HepG2 (cell line): Measurements from ENCODE around the gene PARN. TPM values are rescaled to one million over a fixed set of nuclear protein-coding genes. Genes with fewer than 3 reads are reported as not detected.

Source experiments
- CEBPB ChIP-seq: IDR thresholded peaks from 2 replicates; pipeline ENCODE4 v1.6.1; 2011; ENCODE audit warnings: low read depth, low read length, improper control_type of control experiment, borderline replicate concordance
- CSRNP1 ChIP-seq: sonication (generic); formaldehyde crosslinking; IDR thresholded peaks from 2 replicates; pipeline ENCODE4 v1.8.1; 2023; ENCODE audit warnings: mild to moderate bottlenecking, missing genetic modification reagents
- ELF3 ChIP-seq: IDR thresholded peaks from 2 replicates; pipeline ENCODE4 v1.6.1; 2016; ENCODE audit warnings: missing genetic modification reagents, missing compliant biosample characterization
- FOXO4 ChIP-seq: sonication (generic); formaldehyde crosslinking; conservative IDR thresholded peaks from 2 replicates; pipeline ENCODE4 v1.8.1; 2023; ENCODE audit warnings: missing genetic modification reagents
- HMG20A ChIP-seq: IDR thresholded peaks from 2 replicates; pipeline ENCODE4 v1.6.1; 2016; ENCODE audit warnings: borderline replicate concordance
- HNRNPH1 ChIP-seq: fragments of 200-400 bp; formaldehyde crosslinking; optimal IDR thresholded peaks from 2 replicates; pipeline ENCODE3; 2017; ENCODE audit warnings: mild to moderate bottlenecking, low read depth, low read length
- NR2F6 ChIP-seq, 2 experiments: IDR thresholded peaks; 2 replicates each; pipeline ENCODE4 v1.6.1; 2016; ENCODE audit warnings: antibody characterized with exemption in 1 of 2, mild to moderate bottlenecking in 1 of 2
- POGZ ChIP-seq: sonication (generic); formaldehyde crosslinking; IDR thresholded peaks from 2 replicates; pipeline ENCODE4 v1.4.0; 2020; ENCODE audit warnings: mild to moderate bottlenecking, missing genetic modification reagents
- RXRB ChIP-seq: IDR thresholded peaks from 2 replicates; pipeline ENCODE4 v1.6.1; 2016; ENCODE audit warnings: borderline replicate concordance, missing genetic modification reagents, missing compliant biosample characterization
- SAP130 ChIP-seq: IDR thresholded peaks from 2 replicates; pipeline ENCODE4 v1.6.1; 2016; ENCODE audit warnings: low read depth
- SMYD3 ChIP-seq: sonication (generic); formaldehyde crosslinking; IDR thresholded peaks from 2 replicates; pipeline ENCODE4 v1.8.1; 2023; ENCODE audit warnings: mild to moderate bottlenecking, missing genetic modification reagents
- SNAPC2 ChIP-seq: sonication (generic); formaldehyde crosslinking; IDR thresholded peaks from 2 replicates; pipeline ENCODE4 v1.8.1; 2022; ENCODE audit warnings: mild to moderate bottlenecking, missing genetic modification reagents
- TBX2 ChIP-seq: sonication (generic); formaldehyde crosslinking; IDR thresholded peaks from 2 replicates; pipeline ENCODE4 v1.5.0; 2020; ENCODE audit warnings: missing genetic modification reagents, mild to moderate bottlenecking, borderline replicate concordance
- TFDP1 ChIP-seq: IDR thresholded peaks from 2 replicates; pipeline ENCODE4 v1.6.1; 2016; ENCODE audit warnings: missing compliant biosample characterization, missing genetic modification reagents, borderline replicate concordance
- ZBTB20 ChIP-seq: sonication (generic); formaldehyde crosslinking; IDR thresholded peaks from 2 replicates; pipeline ENCODE4 v1.8.1; 2023; ENCODE audit warnings: missing genetic modification reagents, low read depth, mild to moderate bottlenecking, borderline replicate concordance
- ZEB1 ChIP-seq: IDR thresholded peaks from 2 replicates; pipeline ENCODE4 v1.6.1; 2012; ENCODE audit warnings: mild to moderate bottlenecking, low read depth, inconsistent platforms; ENCODE audit not compliant: insufficient replicate concordance
- ZNF124 ChIP-seq: sonication (generic); formaldehyde crosslinking; IDR thresholded peaks from 2 replicates; pipeline ENCODE4 v1.4.0; 2020; ENCODE audit warnings: missing genetic modification reagents
- ZNF280D ChIP-seq: sonication (generic); formaldehyde crosslinking; IDR thresholded peaks from 2 replicates; pipeline ENCODE4 v1.5.1; 2020; ENCODE audit warnings: mild to moderate bottlenecking, missing genetic modification reagents
- ZNF335 ChIP-seq: sonication (generic); formaldehyde crosslinking; IDR thresholded peaks from 2 replicates; pipeline ENCODE4 v1.4.0; 2020; ENCODE audit warnings: missing genetic modification reagents
- ZNF414 ChIP-seq: sonication (generic); formaldehyde crosslinking; IDR thresholded peaks from 2 replicates; pipeline ENCODE4 v1.5.0; 2020; ENCODE audit warnings: missing genetic modification reagents
- ZNF580 ChIP-seq: IDR thresholded peaks from 2 replicates; pipeline ENCODE4 v1.6.1; 2016; ENCODE audit warnings: low read depth, borderline replicate concordance
- polyA plus RNA-seq, 8 experiments: library from polyadenylated mRNA; depleted of rRNA in 3 of 8; stranded (reverse) in 7 of 8; unstranded in 1 of 8; fragments of >200 nt; fragmentation: Illumina TruSeq in 4 of 8; extraction: Trizol in 4 of 8; gene quantifications; 2 replicates each; pipeline versions ENCODE4 v1.2.1 to v1.2.3, GENCODE V29; 2011 to 2016; ENCODE audit warnings: low read depth in 4 of 8, missing spikeins in 1 of 8, mixed read lengths in 1 of 8; ENCODE audit not compliant: insufficient read depth in 1 of 8
- total RNA-seq, 5 experiments: library from RNA; depleted of rRNA; stranded (reverse); fragments of >200 nt; fragmentation: Illumina TruSeq; extraction: Trizol; gene quantifications; 2 replicates each; pipeline ENCODE4 v1.2.3, GENCODE V29; 2016; ENCODE audit warnings: low read depth in 1 of 5

Gene PARN
- total and polyA plus RNA-seq, 2 of the 13 experiments (the other 11 are each of a cell fraction or from before 2014, with no cell fraction given), result 13.3 to 47.6 TPM

- 0 out of 2 replicates have a peak, but pooled peaks have one; percentile 43 for TF ChIP-seq ZNF280D
- TF ChIP-seq ZNF414 (CRISPR knock-in tag), result peak; percentile 55; the same call in 1 of the 2 replicates
- TF ChIP-seq HMG20A (CRISPR knock-in tag), result peak; percentile 60; the same call in 1 of the 2 replicates
- TF ChIP-seq ZNF335 (CRISPR knock-in tag), result 0 out of 2 replicates have a peak, but pooled peaks have one; percentile 19
- 0 out of 2 replicates have a peak, but pooled peaks have one; percentile 69 for TF ChIP-seq FOXO4 (CRISPR knock-in tag)
- 0 out of 2 replicates have a peak, but pooled peaks have one; percentile 11 for TF ChIP-seq NR2F6 (IDR thresholded peaks at IDR 0.05)
- no peak; the same call in 1 of the 2 replicates for TF ChIP-seq NR2F6 (CRISPR knock-in tag; IDR thresholded peaks at IDR 0.05)
- TF ChIP-seq SMYD3 (CRISPR knock-in tag), result 0 out of 2 replicates have a peak, but pooled peaks have one; percentile 24
- peak; percentile 94 for TF ChIP-seq CEBPB
- TF ChIP-seq TBX2 (CRISPR knock-in tag), result peak; percentile 47; the same call in 1 of the 2 replicates
- TF ChIP-seq ZNF124 (CRISPR knock-in tag), result no peak
- no peak for TF ChIP-seq TFDP1 (CRISPR knock-in tag)
- TF ChIP-seq ZBTB20, result no peak
- no peak for TF ChIP-seq ZNF580 (CRISPR knock-in tag)
- 0 out of 2 replicates have a peak, but pooled peaks have one; percentile 16 for TF ChIP-seq ELF3
- TF ChIP-seq HNRNPH1, result no peak
- peak; percentile 18; the same call in 1 of the 2 replicates for TF ChIP-seq SAP130 (CRISPR knock-in tag)
- 0 out of 2 replicates have a peak, but pooled peaks have one; percentile 39 for TF ChIP-seq POGZ (CRISPR knock-in tag)
- 0 out of 2 replicates have a peak, but pooled peaks have one; percentile 33 for TF ChIP-seq CSRNP1 (CRISPR knock-in tag)
- 0 out of 2 replicates have a peak, but pooled peaks have one; percentile 22 for TF ChIP-seq SNAPC2
- TF ChIP-seq RXRB, result peak; percentile 24; the same call in 1 of the 2 replicates
- TF ChIP-seq ZEB1, result no peak
These were observed 120.4 kb downstream of the PARN start (continued) for GRCh38 chr16:14509675-14510132.
